Measurements from ENCODE around the gene SLIT1.

Gene SLIT1

GRCh38 chr10:97197030-97197500 is 11.3 kb upstream of the SLIT1 start:
- Histone ChIP-seq H3K4me1 (ENCODE audit: insufficient read depth, low read length, severe bottlenecking) (peaks cover 67% of the 10 kb centered on the region), H3K4me2 (ENCODE audit: low read length) (peak overlapping the region; percentile 67; the same call in 1 of the 2 replicates), H3F3A (ENCODE audit: insufficient read depth, low read length) (0 out of 2 replicates have a peak, but pooled peaks cover 4% of the 10 kb centered on the region), H3K79me2 (ENCODE audit: insufficient read depth, low read length) (no peaks in the 10 kb centered on the region), H3K36me3 (ENCODE audit: insufficient read depth, low read length) (no peaks in the 10 kb centered on the region), H3K9ac (ENCODE audit: low read length) (peak overlapping the region; percentile 48; the same call in 1 of the 2 replicates), H3K9me2 (ENCODE audit: low read depth, low read length) (no peaks in the 10 kb centered on the region), H3K27me3 (ENCODE audit: insufficient read depth, low read length) (no peaks in the 10 kb centered on the region), H4K20me1 (ENCODE audit: insufficient read depth, low read length) (no peaks in the 10 kb centered on the region), H3K9me3 (ENCODE audit: low read length) (no peaks in the 10 kb centered on the region), H2AFZ (ENCODE audit: low read length) (no peak overlapping the region), H3K27ac (ENCODE audit: low read depth, low read length, poor library complexity, severe bottlenecking) (peak overlapping the region; percentile 93), H3K4me3 (ENCODE audit: low read depth, low read length, poor library complexity, severe bottlenecking) (peak overlapping the region; percentile 53)
- no peak for TF ChIP-seq CTCF (IDR thresholded peaks at IDR 0.05; ENCODE audit: low read length)
- TF ChIP-seq EZH2 (IDR thresholded peaks at IDR 0.05; ENCODE audit: borderline replicate concordance, low read length): no peak

- Histone ChIP-seq H3K9me3 (ENCODE audit: low read length) (no peaks in the 10 kb centered on the region), H3K9me2 (ENCODE audit: low read depth, low read length) (no peaks in the 10 kb centered on the region), H3K9ac (ENCODE audit: low read length) (peak overlapping the region; percentile 48; the same call in 1 of the 2 replicates), H4K20me1 (ENCODE audit: insufficient read depth, low read length) (no peaks in the 10 kb centered on the region), H3K27me3 (ENCODE audit: insufficient read depth, low read length) (no peaks in the 10 kb centered on the region), H3K36me3 (ENCODE audit: insufficient read depth, low read length) (no peaks in the 10 kb centered on the region), H2AFZ (ENCODE audit: low read length) (no peak overlapping the region), H3K4me3 (ENCODE audit: low read depth, low read length, poor library complexity, severe bottlenecking) (peak overlapping the region; percentile 53), H3K4me2 (ENCODE audit: low read length) (peak overlapping the region; percentile 67), H3K27ac (ENCODE audit: low read depth, low read length, poor library complexity, severe bottlenecking) (peak overlapping the region; percentile 93), H3K79me2 (ENCODE audit: insufficient read depth, low read length) (no peaks in the 10 kb centered on the region), H3F3A (ENCODE audit: insufficient read depth, low read length) (0 out of 2 replicates have a peak, but pooled peaks cover 4% of the 10 kb centered on the region), H3K4me1 (ENCODE audit: insufficient read depth, low read length, severe bottlenecking) (peaks cover 60% of the 10 kb centered on the region)
- TF ChIP-seq EZH2 (IDR thresholded peaks at IDR 0.05; ENCODE audit: borderline replicate concordance, low read length) (no peak), CTCF (IDR thresholded peaks at IDR 0.05; ENCODE audit: low read length) (peak; percentile 63)
Measured at GRCh38 chr10:97196223-97197029, 10.7 kb upstream of the SLIT1 start.

GRCh38 chr10:97195706-97196222 is 10.0 kb upstream of the SLIT1 start:
- H3K27ac ChIP-seq (ENCODE audit: low read depth, low read length, poor library complexity, severe bottlenecking): peak overlapping the region; percentile 93
- no peaks in the 10 kb centered on the region for H3K27me3 ChIP-seq (ENCODE audit: insufficient read depth, low read length)
- H3K9ac ChIP-seq (ENCODE audit: low read length): peak overlapping the region; percentile 7; the same call in 1 of the 2 replicates
- no peaks in the 10 kb centered on the region for H4K20me1 ChIP-seq (ENCODE audit: insufficient read depth, low read length)
- H3F3A ChIP-seq (ENCODE audit: insufficient read depth, low read length): 0 out of 2 replicates have a peak, but pooled peaks cover 4% of the 10 kb centered on the region
- TF ChIP-seq CTCF (IDR thresholded peaks at IDR 0.05; ENCODE audit: low read length): no peak
- no peak for TF ChIP-seq EZH2 (IDR thresholded peaks at IDR 0.05; ENCODE audit: borderline replicate concordance, low read length)
- H3K9me3 ChIP-seq (ENCODE audit: low read length): no peaks in the 10 kb centered on the region
- H3K36me3 ChIP-seq (ENCODE audit: insufficient read depth, low read length): no peaks in the 10 kb centered on the region
- H3K4me3 ChIP-seq (ENCODE audit: low read depth, low read length, poor library complexity, severe bottlenecking): peak overlapping the region; percentile 53
- H3K4me2 ChIP-seq (ENCODE audit: low read length): peak overlapping the region; percentile 67
- H3K79me2 ChIP-seq (ENCODE audit: insufficient read depth, low read length): no peaks in the 10 kb centered on the region
- H2AFZ ChIP-seq (ENCODE audit: low read length): no peak overlapping the region
- H3K9me2 ChIP-seq (ENCODE audit: low read depth, low read length): no peaks in the 10 kb centered on the region
- peaks cover 54% of the 10 kb centered on the region for H3K4me1 ChIP-seq (ENCODE audit: insufficient read depth, low read length, severe bottlenecking)
